Thoracic aorta endothelial cell (primary cell): ENCODE results near the gene PRDX4. TPM values are rescaled to one million over a fixed set of nuclear protein-coding genes. Genes with fewer than 3 reads are reported as not detected.

Source experiments
- total RNA-seq: library from RNA; depleted of rRNA; stranded (reverse); fragments of >200 nt; gene quantifications from 2 replicates; pipeline ENCODE4 v1.2.3, GENCODE V29; 2012

PRDX4 gene
- 270 and 279 TPM in 2 replicates for total RNA-seq

DNA sequence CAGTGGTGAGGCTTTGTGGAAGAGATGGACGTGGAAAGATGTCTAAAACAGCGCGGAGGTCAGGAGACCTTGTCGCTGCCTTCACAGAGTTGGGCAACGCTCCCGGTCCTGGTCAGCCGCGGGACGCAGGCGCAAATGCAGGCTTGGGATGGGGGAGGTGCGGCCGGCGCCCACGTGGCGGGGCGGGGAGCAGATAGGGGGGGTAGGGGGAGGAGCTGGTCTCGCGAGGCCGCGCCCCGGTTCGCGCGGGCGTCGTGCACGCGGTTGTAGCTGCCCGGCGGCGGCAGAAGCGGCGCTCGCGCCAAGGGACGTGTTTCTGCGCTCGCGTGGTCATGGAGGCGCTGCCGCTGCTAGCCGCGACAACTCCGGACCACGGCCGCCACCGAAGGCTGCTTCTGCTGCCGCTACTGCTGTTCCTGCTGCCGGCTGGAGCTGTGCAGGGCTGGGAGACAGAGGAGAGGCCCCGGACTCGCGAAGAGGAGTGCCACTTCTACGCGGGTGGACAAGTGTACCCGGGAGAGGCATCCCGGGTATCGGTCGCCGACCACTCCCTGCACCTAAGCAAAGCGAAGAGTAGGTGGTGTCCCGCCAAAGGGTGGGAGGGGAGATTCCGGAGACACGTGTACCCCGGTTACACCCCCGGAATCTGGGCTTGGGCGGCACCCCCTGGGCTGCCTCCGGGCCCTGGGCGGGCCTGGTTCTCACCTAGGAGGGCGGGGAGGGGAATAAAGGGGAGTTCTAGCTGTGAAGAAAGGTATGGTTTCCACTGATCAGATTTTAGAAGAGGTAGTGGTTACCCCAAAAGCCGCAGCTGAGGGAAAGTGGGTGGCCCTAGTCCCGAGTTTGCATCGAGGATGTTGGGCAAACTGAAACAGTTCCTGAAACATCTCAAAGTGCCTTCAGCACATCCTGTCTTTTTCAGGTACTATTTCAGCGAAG is at the start of gene PRDX4:
PRDX4 (plus strand) TSS at position 255 of the 939 bp plus-strand sequence; CDS start at position 333, 78 bp downstream.

Other genes starting within 250 kb of the PRDX4 start
- gene ACOT9, start 75.8 kb downstream of the PRDX4 start, total RNA-seq: 127 and 185 TPM in 2 replicates
- 408 and 688 TPM in 2 replicates for gene SAT1, start 115.7 kb downstream of the PRDX4 start, total RNA-seq
- gene APOO, start 240.4 kb downstream of the PRDX4 start, total RNA-seq: 12.2 and 16.7 TPM in 2 replicates
- gene CXorf58, start 240.5 kb downstream of the PRDX4 start, total RNA-seq: under 0.01 TPM in 1 of 2 replicates, not detected in the other